Measurements from ENCODE around the gene IQCK. TPM values are rescaled to one million over a fixed set of nuclear protein-coding genes. Genes with fewer than 3 reads are reported as not detected.
A peak's percentile ranks its signal among the peaks of the same experiment; 100 is the strongest.
"Not testable (repeated sequence)": the region's sequence is repeated elsewhere in the genome, so short reads cannot be mapped to it uniquely, and the experiment has no call there.

Gene IQCK, protein sequence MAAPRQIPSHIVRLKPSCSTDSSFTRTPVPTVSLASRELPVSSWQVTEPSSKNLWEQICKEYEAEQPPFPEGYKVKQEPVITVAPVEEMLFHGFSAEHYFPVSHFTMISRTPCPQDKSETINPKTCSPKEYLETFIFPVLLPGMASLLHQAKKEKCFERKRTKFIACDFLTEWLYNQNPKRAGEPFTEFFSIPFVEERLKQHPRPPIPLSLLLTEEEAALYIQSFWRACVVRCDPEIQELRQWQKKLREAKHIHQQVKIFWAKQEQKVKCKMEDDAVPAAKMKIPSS
- total RNA-seq: 1 to 10 TPM; 7.9 to 9.5 TPM
- long read RNA-seq, donor 1, partial matches to known transcripts: 4 of 8 reads
- long read RNA-seq, donor 1, other reads (novel, unspliced or antisense): 4 of 8 reads
- long read RNA-seq, donor 2, partial matches to known transcripts: 17 of 21 reads
- long read RNA-seq, donor 2, other reads (novel, unspliced or antisense): 4 of 21 reads

DNA sequence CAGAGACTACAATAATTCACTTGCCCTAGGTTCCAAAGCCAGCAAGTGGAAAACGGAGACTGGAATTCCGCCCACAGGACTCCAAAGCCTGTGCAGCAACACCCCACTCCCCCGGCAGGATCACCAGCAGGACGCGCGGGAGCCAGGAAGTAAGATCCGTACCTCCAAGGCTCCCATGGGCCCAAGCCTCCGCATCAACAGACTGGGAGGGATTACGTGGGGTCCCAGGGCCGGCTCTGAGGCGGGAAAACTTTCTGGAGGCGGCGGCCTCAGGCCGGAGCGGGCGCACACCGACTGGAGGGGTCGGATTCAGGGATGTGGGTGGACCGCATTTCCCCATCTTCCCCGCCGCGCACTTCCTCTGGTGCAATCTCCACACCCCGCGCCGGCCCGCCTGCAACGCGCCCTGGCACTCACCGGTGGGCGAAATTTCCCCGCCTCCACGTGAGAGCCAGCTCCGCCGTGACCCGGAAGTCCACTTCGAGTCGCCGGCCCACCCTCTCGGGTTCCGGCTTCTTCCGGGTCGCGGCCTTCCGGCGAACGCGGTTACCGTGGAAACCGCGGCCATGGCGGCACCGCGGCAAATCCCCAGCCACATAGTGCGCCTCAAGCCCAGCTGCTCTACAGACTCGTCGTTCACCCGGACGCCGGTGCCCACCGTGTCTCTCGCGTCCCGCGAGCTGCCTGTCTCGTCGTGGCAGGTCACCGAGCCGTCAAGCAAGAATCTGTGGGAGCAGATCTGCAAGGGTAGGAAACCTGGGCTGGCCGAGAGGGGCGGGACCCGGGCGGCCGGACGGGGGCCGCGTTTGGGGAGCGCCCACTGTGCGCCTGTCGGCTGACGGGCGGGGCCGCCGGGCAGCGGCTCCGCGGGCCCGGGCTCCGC, at the start of gene IQCK, which contains the start of gene KNOP1:
IQCK (plus strand) TSS at position 531 of the 883 bp plus-strand sequence; CDS start at position 567, 36 bp downstream.
KNOP1 (minus strand) TSS at position 487 of the 883 bp plus-strand sequence. CDS start 3,192 bp downstream, outside the sequence.
- peak; percentile 97 for DNase-seq (ENCODE audit: low spot score)
- intact Hi-C loops (cut with DNase I): loop anchor here in 1 of 2 donors (2.0 kb wide), 1 partner anchor 165 kb away; no protein-coding TSS in a partner anchor

DNA sequence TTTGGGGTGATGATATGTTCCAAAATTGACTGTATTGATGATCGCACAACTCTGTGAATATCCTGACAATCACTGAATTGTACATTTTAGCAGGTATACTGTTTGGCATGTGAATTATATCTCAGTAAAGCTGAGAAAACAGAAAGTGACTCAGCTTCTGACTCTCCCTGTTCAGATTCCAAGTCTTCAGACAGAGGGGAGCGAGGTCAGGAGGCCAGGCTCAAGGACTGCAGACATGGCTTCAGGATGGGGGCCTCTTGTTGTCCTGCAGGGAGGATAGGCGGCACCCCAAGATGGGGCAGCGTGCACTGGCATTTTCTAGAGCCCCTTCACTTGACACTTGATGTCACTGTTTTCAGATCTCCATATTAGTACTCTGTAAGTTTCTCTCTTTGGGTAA, 45.7 kb upstream of the IQCK start:
- intact Hi-C loops (cut with DNase I): no loop called here
- DNase-seq (ENCODE audit: low spot score): no peak

DNA sequence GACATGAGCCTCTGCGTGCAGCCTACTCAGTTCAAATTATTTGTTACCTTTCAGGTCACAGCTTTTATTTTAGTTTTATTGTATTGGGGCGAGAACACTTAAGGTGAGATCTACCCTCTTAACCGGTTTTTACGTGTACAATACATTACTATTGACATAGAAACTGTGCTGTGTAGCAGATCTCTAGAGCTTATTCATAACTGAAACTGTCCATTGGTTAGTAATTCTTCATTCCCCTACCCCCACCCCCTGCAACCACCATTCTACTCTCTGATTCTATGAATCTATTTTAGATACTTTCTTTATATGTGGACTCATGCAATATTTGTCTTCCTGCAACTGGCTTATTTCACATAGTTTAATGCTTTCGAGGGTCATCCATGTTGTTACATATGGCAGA, 43.6 kb upstream of the IQCK start:
- no peak for DNase-seq (ENCODE audit: low spot score)
- intact Hi-C loops (cut with DNase I): no loop called here

DNA sequence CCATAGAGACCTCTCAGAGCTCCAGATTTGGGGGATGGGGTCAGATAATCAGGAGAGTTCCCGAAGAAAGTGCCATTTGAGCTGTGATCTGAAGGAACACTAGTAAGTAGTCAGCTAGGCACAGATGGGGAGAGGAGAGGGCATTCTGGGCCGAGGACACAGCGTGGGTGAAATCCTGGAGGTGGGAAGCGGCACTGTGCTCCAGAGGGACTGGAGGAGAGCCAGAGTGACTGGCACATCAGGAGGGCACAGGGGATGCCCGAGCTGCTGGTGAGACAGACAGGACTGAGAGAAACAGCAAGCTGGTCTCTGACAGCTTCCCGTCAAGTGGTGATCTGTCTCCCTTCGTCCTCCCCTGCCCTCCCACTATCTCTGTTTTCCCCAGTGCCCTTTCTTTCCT, 40.7 kb upstream of the IQCK start:
- intact Hi-C loops (cut with DNase I): no loop called here
- DNase-seq (ENCODE audit: low spot score): peak; percentile 29

DNA sequence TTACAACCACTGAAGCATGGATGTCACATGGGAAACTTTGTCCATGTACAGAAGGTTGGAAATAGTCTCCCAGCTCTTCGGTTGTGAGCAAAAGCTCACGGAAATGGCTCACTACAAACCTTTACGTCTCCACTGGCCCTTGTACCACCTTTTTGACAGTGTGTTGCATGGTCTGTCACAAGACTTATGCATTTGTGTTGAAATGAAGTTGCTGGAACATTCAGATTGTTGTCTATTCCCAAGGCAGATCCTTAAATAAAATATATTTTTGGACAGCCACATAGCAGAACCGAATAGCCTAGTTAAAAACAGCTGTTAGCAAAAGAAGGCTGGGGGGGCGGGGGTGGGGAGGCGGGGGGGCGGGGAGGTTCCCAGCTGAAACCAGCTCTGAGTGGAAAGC, 39.3 kb upstream of the IQCK start:
- intact Hi-C loops (cut with DNase I): no loop called here
- DNase-seq (ENCODE audit: low spot score): no peak

DNA sequence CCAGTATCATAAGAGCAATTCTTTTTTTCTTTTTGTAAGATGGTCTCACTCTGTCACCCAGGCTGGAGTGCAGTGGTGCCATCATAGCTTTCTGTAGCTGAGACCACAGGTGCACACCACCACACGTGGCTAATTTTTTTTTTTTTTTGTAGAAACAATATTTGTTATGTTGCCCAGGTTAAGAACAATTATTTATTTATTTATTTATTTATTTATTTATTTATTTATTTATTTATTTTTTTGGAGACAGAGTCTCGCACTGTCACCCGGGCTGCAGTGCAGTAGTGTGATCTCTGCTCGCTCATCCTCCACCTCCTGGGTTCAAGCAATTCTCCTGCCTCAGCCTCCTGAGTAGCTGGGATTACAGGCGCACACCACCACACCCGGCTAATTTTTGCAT, 38.8 kb upstream of the IQCK start:
- intact Hi-C loops (cut with DNase I): not testable (repeated sequence)
- DNase-seq (ENCODE audit: low spot score): peak; percentile 29

DNA sequence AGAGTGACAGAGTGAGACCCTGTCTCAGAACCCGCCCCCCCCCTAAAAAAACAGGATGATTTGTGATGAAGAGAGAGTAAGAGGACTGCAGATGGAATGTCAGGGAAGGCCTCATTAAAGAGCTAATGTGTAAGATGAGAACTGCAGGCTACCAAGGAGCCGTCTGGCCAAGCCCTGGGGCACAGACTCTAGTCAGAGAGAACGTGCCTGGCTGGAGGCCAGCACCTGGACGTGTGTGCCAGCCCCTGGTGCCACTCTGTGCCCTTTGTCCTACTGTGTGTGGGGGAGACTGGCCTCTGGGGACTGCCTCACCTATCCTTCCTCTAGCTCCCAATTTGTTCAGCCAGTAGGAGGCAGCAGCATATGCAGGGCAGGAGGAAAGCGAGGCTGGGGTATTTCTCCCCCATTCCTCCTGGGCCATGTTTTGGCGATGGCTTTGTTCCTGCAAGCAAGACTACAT, 37.2 kb upstream of the IQCK start:
- peak; percentile 74 for DNase-seq (ENCODE audit: low spot score)
- intact Hi-C loops (cut with DNase I): no loop called here

DNA sequence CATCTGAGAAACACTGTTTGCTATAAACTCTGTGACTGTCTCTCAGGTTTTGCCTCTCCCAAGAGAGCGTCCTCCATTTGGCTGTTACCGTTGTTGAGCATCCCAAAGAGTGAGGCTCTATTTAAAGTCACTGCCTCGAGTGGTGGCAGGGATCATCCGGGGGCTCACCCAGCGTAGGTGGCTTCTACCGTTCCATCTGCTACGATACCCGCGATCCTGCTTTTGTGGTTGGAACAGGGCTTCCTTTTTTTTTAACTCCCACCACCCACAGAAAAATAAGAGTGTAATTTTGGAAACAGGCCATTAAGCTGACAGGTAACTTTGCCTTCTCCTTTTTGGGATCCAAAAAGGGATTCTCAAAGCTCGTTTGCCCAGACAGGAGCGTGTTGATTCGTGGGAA, 36.4 kb upstream of the IQCK start:
- peak; percentile 8 for DNase-seq (ENCODE audit: low spot score)
- intact Hi-C loops (cut with DNase I): no loop called here

DNA sequence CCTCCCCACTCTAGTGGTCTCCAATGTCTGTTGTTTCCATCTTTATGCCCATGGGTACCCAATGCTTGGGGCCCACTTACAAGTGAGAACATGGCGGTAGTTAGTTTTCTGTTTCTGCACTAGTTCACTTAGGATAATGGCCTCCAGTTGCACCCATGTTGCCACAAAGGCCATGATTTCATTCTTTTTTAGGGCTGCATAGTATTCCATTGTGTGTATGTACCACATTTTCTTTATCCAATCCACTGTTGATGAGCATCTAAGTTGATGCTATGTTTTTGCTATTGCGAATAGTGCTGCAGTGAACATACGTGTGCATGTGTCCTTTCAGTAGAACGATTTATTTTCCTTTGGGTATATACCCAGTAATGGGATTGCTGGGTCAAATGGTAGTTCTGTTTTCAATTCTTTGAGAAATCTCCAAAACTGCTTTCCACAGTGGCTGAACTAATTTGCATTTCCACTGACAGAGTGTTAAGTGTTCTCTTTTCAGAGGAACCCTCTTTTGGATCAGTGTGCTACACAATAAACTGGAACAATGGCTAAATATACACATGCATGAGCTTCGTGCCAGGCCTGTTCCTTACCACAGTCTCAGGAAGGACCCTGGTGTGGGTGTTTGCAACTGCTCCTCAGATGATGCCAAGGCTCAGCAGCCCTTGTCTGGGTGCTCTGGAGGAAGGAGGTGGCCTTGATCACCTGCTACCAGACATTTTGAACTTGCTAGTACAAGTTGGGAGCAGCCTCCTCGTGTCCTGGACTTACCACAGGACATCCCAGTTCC, 34.4 kb upstream of the IQCK start:
- peak; percentile 10 for DNase-seq (ENCODE audit: low spot score)
- intact Hi-C loops (cut with DNase I): no loop called here

DNA sequence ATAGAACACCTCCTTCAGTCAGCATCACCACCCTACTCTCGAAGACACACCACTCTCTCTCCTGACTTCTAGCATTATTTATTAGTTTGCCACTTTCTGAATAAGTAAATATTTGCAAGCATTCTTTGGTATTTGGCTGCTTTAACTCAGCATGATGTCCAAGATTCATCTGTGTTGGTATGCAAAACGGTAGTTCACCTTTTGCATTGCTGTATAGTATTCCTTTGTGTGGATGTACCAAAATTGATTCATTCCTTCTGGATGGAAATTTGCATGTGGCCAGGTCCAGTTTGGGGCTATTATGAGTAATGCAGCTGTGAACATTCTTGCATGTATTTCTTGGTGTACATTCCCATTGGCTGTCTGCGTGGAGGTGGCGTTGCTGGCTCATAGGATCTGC, 32.9 kb upstream of the IQCK start:
- intact Hi-C loops (cut with DNase I): no loop called here
- no peak for DNase-seq (ENCODE audit: low spot score)

DNA sequence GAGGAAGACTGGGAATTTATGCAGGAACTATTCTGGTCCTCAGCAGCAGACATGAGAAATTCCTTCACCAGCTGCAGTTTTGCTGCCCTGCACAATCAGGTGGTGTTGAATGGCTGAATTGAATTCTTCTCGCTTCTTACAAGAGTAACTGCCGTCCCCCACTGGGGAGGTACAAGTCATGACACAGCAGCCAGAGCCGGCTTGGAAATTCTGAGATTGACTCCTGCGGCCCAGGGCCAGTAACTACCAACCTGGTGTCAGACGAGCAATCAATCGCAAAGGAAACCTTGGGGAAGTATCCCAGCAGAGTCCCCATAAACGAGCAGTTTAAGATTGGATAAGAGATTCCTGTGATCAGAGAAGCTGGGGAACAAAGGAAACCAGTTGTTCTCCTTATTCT, 30.8 kb upstream of the IQCK start:
- DNase-seq (ENCODE audit: low spot score): peak; percentile 43
- intact Hi-C loops (cut with DNase I): no loop called here

DNA sequence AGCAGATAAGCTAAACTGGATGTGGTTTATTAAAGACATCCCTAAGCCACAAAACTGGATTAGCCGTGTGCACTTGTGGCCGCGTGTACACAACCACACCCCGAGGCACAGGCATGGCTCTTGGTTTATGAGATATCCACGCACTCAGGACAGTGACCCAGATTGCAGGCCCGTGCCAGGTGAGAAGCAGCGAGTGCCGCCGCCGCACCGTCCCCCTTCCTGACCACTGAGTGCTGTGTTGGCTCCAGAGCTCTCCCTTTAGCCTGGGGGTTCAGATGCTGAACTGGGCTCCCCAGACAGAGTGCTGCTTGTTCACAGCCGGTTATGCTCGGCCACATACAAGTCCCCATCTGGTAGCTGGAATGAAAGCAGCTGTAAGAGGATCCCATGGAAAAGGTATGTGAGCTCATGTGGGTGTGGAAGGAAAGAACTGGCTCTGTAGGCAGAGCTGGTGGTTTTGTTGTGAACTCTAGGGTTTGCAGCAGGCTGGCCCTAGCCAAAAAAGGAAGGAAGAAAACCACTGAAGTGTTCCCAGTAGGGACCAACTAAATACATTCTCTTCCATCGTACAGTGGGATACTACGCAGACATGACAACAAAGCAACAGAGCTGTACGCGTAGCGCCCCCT, 29.6 kb upstream of the IQCK start:
- DNase-seq (ENCODE audit: low spot score): peak; percentile 72
- intact Hi-C loops (cut with DNase I): no loop called here

DNA sequence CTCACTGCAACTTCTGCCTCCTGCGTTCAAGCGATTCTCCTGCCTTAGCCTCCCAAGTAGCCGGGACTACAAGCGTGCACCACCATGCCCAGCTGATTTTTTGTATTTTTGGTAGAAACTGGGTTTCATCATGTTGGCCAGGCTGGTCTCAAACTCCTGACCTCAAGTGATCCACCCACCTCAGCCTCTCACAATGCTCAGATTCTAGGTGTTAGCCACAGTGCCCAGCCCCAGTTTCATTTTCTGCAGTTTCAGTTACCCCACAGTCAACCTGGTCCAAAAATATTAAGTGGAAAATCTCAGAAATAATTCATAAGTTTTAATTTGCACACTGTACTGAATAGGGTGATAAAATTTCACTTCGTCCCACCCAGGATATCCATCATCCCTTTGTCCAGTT, 28.7 kb upstream of the IQCK start:
- intact Hi-C loops (cut with DNase I): no loop called here

DNA sequence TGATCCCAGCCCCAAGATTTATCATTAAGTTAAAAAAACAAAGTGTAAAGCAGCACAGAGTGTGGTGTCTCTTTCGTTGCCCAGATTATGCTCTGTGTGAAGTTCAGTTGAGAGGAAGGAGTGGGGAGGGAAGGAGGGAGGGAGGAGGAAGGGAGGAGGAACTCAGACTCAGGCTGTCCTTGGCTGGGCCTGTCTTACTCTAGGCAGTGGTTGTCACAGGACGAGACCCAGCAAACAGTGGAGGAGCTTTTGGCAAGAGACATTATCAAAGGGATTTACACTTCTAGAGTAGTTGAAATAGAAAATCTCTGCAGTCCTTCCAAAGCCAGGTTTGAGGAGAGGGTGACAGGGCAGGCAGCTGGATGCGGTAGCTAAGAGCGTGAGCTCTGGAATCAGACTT, 27.9 kb upstream of the IQCK start:
- intact Hi-C loops (cut with DNase I): no loop called here
- peak; percentile 17 for DNase-seq (ENCODE audit: low spot score)

More for the DNA sequence above, 28.7 kb upstream of the IQCK start:
- peak; percentile 5 for DNase-seq (ENCODE audit: low spot score)

DNA sequence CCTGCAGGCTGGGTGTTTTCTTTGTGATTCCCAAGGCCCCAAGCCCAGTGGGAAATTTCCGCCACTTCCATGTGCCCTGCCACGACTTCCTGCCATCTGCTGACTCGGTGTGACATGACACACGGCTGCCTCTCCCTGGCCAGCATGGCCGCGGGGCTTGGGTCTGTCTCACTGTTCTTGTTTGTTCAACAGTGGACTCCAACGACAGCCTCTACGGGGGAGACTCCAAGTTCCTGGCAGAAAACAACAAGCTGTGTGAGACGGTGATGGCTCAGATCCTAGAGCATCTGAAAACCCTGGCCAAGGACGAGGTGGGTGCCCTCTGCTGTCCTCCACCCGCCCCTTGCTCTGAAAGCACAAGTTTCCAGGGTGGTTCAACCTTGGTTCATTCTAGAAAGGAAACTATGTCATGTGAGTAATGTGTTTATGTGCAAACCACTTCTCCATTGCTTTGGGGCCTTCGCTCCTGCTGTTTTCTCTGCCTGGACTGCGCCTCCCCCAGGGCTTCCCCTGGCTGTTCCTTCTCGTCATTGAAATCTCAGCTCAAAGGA, 26.8 kb upstream of the IQCK start:
- intact Hi-C loops (cut with DNase I): no loop called here
- DNase-seq (ENCODE audit: low spot score): no peak

DNA sequence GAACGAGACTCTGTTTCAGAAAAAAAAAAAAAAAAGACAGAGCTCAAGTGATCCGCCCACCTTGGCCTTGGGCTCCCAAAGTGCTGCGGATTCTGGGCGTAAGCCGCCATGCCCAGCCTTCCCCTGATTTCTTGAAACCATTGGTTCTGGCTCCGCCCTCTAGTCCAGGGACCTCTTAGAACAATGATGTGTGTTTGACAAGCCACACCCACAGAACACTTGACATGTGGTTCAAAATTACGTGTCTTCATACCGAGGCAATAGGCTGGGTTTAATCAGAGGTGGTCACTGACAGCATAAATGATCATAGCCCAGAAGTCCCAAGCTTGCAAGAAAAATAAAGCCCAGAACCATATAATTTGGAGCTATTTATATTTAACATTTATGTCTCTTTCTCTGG, 23.1 kb upstream of the IQCK start:
- DNase-seq (ENCODE audit: low spot score): no peak
- intact Hi-C loops (cut with DNase I): no loop called here

DNA sequence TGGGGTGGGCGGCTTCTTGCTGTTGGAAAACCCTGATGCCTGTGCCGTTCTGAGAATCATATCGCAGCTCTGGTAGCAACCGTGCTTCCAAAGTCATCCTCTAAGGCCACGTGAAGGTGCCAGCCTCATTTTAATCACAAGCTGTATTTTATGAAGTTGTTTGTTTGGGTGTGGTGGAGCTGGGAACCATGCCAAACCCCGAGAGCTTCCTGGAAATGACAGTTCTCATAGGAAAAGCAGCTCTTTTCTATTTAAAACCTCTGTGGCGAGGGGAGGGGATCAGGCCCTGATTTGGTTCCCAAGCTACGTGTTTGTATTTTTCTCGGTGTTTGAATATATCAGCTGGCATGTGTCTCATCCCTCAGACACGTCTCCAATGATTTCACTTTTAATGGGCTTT, 21.7 kb upstream of the IQCK start:
- intact Hi-C loops (cut with DNase I): no loop called here
- peak; percentile 92 for DNase-seq (ENCODE audit: low spot score)

DNA sequence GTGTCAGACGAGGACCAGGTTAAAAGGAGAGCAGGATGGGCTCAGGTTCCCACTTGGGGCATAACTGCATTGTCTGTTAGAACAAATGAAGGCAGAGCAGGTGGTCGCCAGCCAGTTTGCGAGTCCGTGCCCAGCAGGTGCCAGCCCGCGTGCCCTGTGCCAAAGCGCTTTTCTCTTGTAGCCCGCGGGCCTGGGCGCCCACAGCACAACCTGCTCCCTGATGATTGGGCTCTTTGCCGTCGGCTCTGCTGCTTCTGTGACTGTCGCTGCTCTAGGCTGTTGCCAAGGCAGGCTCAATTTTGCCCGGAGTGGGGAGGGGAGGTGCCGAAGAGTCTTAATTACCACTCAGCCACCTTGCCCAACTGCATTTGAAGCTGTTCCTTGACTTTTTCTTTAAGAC, 21.1 kb upstream of the IQCK start:
- intact Hi-C loops (cut with DNase I): no loop called here
- no peak for DNase-seq (ENCODE audit: low spot score)
